Keratinocyte (primary cell): ENCODE results near the gene TINCR. TPM values are rescaled to one million over a fixed set of nuclear protein-coding genes. Genes with fewer than 3 reads are reported as not detected.

Source experiments
- DNase-seq: peaks from one replicate; pipeline ENCODE4 v3.0.0-alpha.2; 2011; ENCODE audit warnings: low read depth, missing footprints, low spot score
- FAIRE-seq: peaks from 2 replicates; lab custom pipeline; 2011; peaks lifted over from hg19 to GRCh38; lab: Jason Lieb, UNC
- H2AFZ ChIP-seq: 2 replicates; pipeline ENCODE4 v1.6.0; 2012; ENCODE audit warnings: low read length, control low read depth, inconsistent platforms; ENCODE audit not compliant: control insufficient read depth
- H3K27ac ChIP-seq: 2 replicates; pipeline ENCODE4 v1.5.1; 2011; ENCODE audit warnings: low read length; ENCODE audit not compliant: control insufficient read depth, insufficient read depth
- H3K27me3 ChIP-seq: 3 replicates; pipeline ENCODE4 v1.6.0; 2011; ENCODE audit warnings: low read length; ENCODE audit not compliant: control insufficient read depth, insufficient read depth; ENCODE audit errors: extremely low read depth
- H3K36me3 ChIP-seq, 2 experiments: 2 replicates in 1 of 2; 3 replicates in 1 of 2; pipeline ENCODE4 v1.5.1; 2011; ENCODE audit warnings: low read length in 2 of 2, mild to moderate bottlenecking in 1 of 2; ENCODE audit not compliant: control insufficient read depth in 2 of 2, insufficient read depth in 2 of 2; ENCODE audit errors: extremely low read depth in 1 of 2
- H3K4me1 ChIP-seq: 3 replicates; pipeline ENCODE4 v1.5.1; 2011; ENCODE audit warnings: low read length; ENCODE audit not compliant: control insufficient read depth, insufficient read depth; ENCODE audit errors: extremely low read depth
- H3K4me2 ChIP-seq: 3 replicates; pipeline ENCODE4 v1.6.0; 2011; ENCODE audit warnings: low read depth, low read length; ENCODE audit not compliant: control insufficient read depth, insufficient read depth; ENCODE audit errors: extremely low read depth
- H3K4me3 ChIP-seq, 3 experiments: fragments of 200-600 bp in 1 of 3; sonication (generic) in 1 of 3; 2 replicates in 2 of 3; 3 replicates in 1 of 3; pipeline ENCODE4 v1.5.1; 2011 to 2016; ENCODE audit warnings: low read length in 3 of 3, mild to moderate bottlenecking in 3 of 3, control low read depth in 2 of 3, inconsistent platforms in 1 of 3, low read depth in 1 of 3, mixed read lengths in 1 of 3, mixed run types in 1 of 3, moderate library complexity in 1 of 3; ENCODE audit not compliant: control insufficient read depth in 2 of 3, insufficient read depth in 2 of 3; ENCODE audit errors: extremely low read depth in 1 of 3
- H3K79me2 ChIP-seq: 2 replicates; pipeline ENCODE4 v1.6.0; 2012; ENCODE audit warnings: low read length; ENCODE audit not compliant: control insufficient read depth, insufficient read depth
- H3K9ac ChIP-seq: 3 replicates; pipeline ENCODE4 v1.6.0; 2011; ENCODE audit warnings: low read length; ENCODE audit not compliant: control insufficient read depth, insufficient read depth; ENCODE audit errors: extremely low read depth
- H3K9me1 ChIP-seq: 3 replicates; pipeline ENCODE4 v1.6.0; 2011; ENCODE audit warnings: low read length; ENCODE audit not compliant: control insufficient read depth, insufficient read depth; ENCODE audit errors: extremely low read depth
- H3K9me3 ChIP-seq: 2 replicates; pipeline ENCODE4 v1.5.1; 2012; ENCODE audit warnings: low read depth, low read length; ENCODE audit not compliant: control insufficient read depth
- H4K20me1 ChIP-seq: 3 replicates; pipeline ENCODE4 v1.6.0; 2011; ENCODE audit warnings: low read length; ENCODE audit not compliant: control insufficient read depth, insufficient read depth; ENCODE audit errors: extremely low read depth
- CTCF ChIP-seq, 3 experiments: IDR thresholded peaks in 1 of 3; conservative IDR thresholded peaks in 1 of 3; optimal IDR thresholded peaks in 1 of 3; 2 replicates in 2 of 3; 3 replicates in 1 of 3; pipeline versions ENCODE3 to v1.5.1; 2011; ENCODE audit warnings: low read length in 3 of 3, mild to moderate bottlenecking in 3 of 3, moderate library complexity in 2 of 3, control low read depth in 1 of 3, inconsistent platforms in 1 of 3; ENCODE audit not compliant: insufficient read depth in 2 of 3; ENCODE audit errors: extremely low read depth in 1 of 3
- EZH2 ChIP-seq: IDR thresholded peaks from one replicate; pipeline ENCODE4 v1.6.1; 2012; ENCODE audit warnings: inconsistent platforms, mild to moderate bottlenecking, low read length, moderate library complexity
- dilution Hi-C: fragments of 300-500 bp; cut with MboI; formaldehyde crosslinking; loops from one replicate; pipeline ENCODE4 v1.7.0; 2020; ENCODE audit warnings: low sequenced_read_pairs; ENCODE audit not compliant: extremely low pct_ligation_motif_present
- polyA plus RNA-seq, 5 experiments: library from polyadenylated mRNA; depleted of rRNA in 3 of 5; stranded (reverse) in 3 of 5; stranded (forward) in 1 of 5; unstranded in 1 of 5; fragments of >200 nt; gene quantifications; 1 replicate in 1 of 5; 2 replicates in 3 of 5; 3 replicates in 1 of 5; pipeline versions ENCODE4 v1.2.1 to v1.2.3, GENCODE V29; 2011 to 2012; ENCODE audit warnings: missing spikeins in 2 of 5, low read depth in 1 of 5, low replicate concordance in 1 of 5

Gene TINCR
- polyA plus RNA-seq, 1 donor (not counting 4 experiments of a cell fraction or from before 2014, with no cell fraction given), result 9.7 TPM

DNA sequence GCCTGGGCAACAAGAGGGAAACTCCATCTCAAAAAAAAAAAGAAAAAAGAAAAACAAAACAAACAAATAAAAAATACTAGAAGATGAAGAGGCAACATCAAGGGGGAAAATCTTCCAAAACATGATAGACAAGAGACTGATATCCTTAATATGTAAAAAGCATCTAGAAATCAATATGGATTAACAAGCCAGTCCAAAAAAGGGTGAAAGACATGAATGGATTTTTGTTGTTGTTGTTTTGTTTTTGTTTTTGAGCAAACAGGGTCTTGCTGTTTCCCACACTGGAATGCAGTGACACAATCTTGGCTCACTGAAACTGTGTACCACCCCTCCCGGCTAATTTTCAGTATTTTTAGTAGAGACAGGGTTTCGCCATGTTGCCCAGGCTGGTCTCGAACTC lies 4.0 kb upstream of the TINCR start:
- TF ChIP-seq EZH2, result no peak
- TF ChIP-seq CTCF (optimal IDR thresholded peaks at IDR 0.05 in 1 of 3, IDR thresholded peaks at IDR 0.05 in 1 of 3, conservative IDR thresholded peaks at IDR 0.05 in 1 of 3; ENCODE audit: extremely low read depth in 1 of 3, insufficient read depth in 2 of 3, low read length in 3 of 3), result no peak
- H3K79me2 ChIP-seq, result no peaks in the 10 kb centered on the region
- H3K4me2 ChIP-seq, result no peak overlapping the region
- dilution Hi-C loops, result no loop called here
- no peaks in the 10 kb centered on the region for H4K20me1 ChIP-seq
- no peak overlapping the region for H3K27ac ChIP-seq
- H3K4me1 ChIP-seq, result peaks cover 6% of the 10 kb centered on the region
- DNase-seq, result no peak
- no peak overlapping the region for H3K9ac ChIP-seq
- H3K4me3 ChIP-seq, result no peak overlapping the region
- H2AFZ ChIP-seq, result no peak overlapping the region
- no peaks in the 10 kb centered on the region for H3K36me3 ChIP-seq
- no peak for FAIRE-seq
- no peaks in the 10 kb centered on the region for H3K9me1 ChIP-seq
- peaks cover 7% of the 10 kb centered on the region for H3K27me3 ChIP-seq
- H3K9me3 ChIP-seq, result no peaks in the 10 kb centered on the region

- TF ChIP-seq EZH2 (no peak), CTCF (optimal IDR thresholded peaks at IDR 0.05 in 1 of 3, IDR thresholded peaks at IDR 0.05 in 1 of 3, conservative IDR thresholded peaks at IDR 0.05 in 1 of 3; ENCODE audit: extremely low read depth in 1 of 3, insufficient read depth in 2 of 3, low read length in 3 of 3) (no peak)
- Histone ChIP-seq H3K9me1 (no peaks in the 10 kb centered on the region), H3K4me1 (peaks cover 12% of the 10 kb centered on the region), H3K79me2 (no peaks in the 10 kb centered on the region), H3K9ac (peak overlapping the region; percentile 52), H3K27me3 (peaks cover 17% of the 10 kb centered on the region), H2AFZ (peak overlapping the region; percentile 62), H3K4me2 (peak overlapping the region; percentile 48), H3K27ac (no peak overlapping the region), H4K20me1 (peaks cover 4% of the 10 kb centered on the region), H3K4me3 (peak overlapping the region; percentile 43 to 56 (median 44)), H3K9me3 (no peaks in the 10 kb centered on the region), H3K36me3 (no peaks in the 10 kb centered on the region)
- no peak for FAIRE-seq
- no peak for DNase-seq
- dilution Hi-C loops, result no loop called here
Observed at GRCh38 chr19:5567970-5568407, 236 bp upstream of the TINCR start.
